ENCODE measurements around the gene GMNN. TPM values are rescaled to one million over a fixed set of nuclear protein-coding genes. Genes with fewer than 3 reads are reported as not detected.

Gene GMNN
- total RNA-seq = 14.7 and 26.9 TPM in 2 replicates

DNA sequence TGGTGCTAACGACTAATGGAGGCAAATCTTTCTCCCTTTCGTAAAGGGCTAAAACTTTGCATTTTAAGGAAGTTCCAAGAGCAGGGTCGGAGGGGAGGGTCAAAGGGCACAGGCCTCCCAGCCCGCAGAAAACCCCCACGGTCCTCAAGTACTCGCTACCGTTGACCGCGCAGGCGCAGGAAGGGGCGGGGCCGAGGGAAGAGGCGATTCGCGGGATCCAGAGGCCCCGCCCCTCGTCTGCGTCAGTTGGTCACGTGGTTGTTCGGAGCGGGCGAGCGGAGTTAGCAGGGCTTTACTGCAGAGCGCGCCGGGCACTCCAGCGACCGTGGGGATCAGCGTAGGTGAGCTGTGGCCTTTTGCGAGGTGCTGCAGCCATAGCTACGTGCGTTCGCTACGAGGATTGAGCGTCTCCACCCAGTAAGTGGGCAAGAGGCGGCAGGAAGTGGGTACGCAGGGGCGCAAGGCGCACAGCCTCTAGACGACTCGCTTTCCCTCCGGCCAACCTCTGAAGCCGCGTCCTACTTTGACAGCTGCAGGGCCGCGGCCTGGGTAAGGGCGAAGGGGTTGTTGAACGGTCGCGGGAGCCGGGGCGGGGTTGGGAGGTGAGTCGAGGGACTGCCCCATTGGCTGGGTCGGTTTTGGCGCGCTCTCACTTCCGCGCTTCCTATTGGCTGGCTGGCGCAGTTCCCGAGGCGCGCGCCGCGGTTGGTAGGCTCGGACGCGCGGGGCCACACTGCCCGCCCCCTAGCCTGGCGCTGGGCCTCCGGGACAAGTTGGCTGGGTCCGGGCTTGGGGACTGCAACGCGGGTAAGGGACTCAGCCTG, at the start of gene GMNN:
TSS of gene GMNN (plus strand) at position 242 of the 824 bp plus-strand sequence. CDS start 2,310 bp downstream, outside the sequence.

DNA sequence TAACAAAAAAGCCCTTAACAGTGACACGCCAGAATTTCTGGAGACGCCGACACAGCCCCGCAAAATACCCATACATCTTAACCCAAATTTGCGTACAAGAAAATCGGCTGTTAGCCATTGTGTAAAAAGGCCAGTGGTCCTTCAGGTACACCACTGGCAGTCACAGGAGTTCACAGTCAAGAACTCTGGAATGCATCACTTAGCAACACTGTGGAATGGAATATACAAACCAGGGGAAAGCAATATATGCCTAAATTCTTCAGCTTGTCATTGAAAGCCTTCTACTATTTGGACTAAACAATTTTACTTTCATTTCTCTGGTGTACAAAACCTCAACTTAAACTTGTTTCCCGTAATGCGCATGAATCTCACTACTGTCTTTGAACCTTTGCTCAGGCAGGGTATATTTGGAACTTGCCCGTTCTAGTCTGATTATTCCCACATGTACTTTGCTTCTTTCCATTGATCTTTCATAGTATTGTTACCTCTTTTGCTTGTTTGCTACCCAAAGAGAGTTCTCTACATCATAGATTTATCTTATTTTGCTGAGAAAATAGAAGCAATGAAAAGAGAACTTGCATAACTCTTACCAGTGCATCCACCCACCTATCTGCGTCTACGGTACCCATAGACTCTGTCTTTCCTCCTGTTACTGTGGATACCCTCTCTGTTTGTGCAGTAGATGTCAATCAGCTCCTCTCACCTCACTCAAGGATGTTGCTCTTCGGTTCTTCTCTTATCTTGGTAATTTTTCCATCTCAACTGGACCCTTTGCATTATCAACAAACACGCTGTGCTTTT, 24.2 kb downstream of the GMNN start, which contains the start of gene ARMH2:
TSS of gene ARMH2 (minus strand) at position 178 of the 801 bp plus-strand sequence. CDS start at position 118, 60 bp downstream.

Other genes with a start within 250 kb of the GMNN start
- gene KIAA0319, start 128.7 kb upstream of the GMNN start, total RNA-seq = not detected in 2 replicates
- 14.3 and 16.5 TPM in 2 replicates for gene TDP2, start 108.0 kb upstream of the GMNN start, total RNA-seq
- 3.9 and 5.3 TPM in 2 replicates for gene ACOT13, start 107.9 kb upstream of the GMNN start, total RNA-seq
- gene C6orf62, start 55.8 kb upstream of the GMNN start, total RNA-seq = 63.1 and 80.7 TPM in 2 replicates
- gene ARMH2, start 24.0 kb downstream of the GMNN start, total RNA-seq = not detected in 2 replicates
- 1.8 TPM in 2 replicates for gene RIPOR2, start 161.0 kb downstream of the GMNN start, total RNA-seq

Measured in epithelial cell of alveolus of lung (primary cell).